PC-3 (cell line): ENCODE results near the gene MAP1S. TPM values are rescaled to one million over a fixed set of nuclear protein-coding genes. Genes with fewer than 3 reads are reported as not detected.

Source experiments
- ATAC-seq: fragments of 200-7000 bp; cut with Tn5 transposase; 2 replicates; pipeline ENCODE4 v1.9.1; 2020; ENCODE audit warnings: mild to moderate bottlenecking, moderate library complexity
- BruUV-seq: library from RNA; stranded (reverse); fragments of 400-500 nt; replicated peaks from 2 replicates; lab custom pipeline; 2021; lab: Mats Ljungman, UMichigan
- CTCF ChIA-PET: fragments of 300-600 bp; sonication (Branson Sonifier 250); formaldehyde crosslinking; loops from one replicate; lab custom pipeline; 2022; ENCODE audit warnings: antibody characterized with exemption; lab: Charles Lee
- POLR2A ChIA-PET: fragments of 300-600 bp; sonication (Branson Sonifier 250); formaldehyde crosslinking; loops from one replicate; lab custom pipeline; 2022; ENCODE audit warnings: antibody characterized with exemption; ENCODE audit not compliant: unreplicated experiment; lab: Charles Lee
- DNase-seq: peaks from one replicate; pipeline ENCODE4 v3.0.0-alpha.2; 2015
- H2AFZ ChIP-seq: fragments of 300-600 bp; sonication (generic); 2 replicates; pipeline ENCODE4 v1.6.0; 2016; ENCODE audit warnings: antibody characterized with exemption, low read length
- H3F3A ChIP-seq: fragments of 300-600 bp; sonication (generic); one replicate; pipeline ENCODE4 v1.6.0; 2017; ENCODE audit warnings: antibody characterized with exemption, low read length, control low read depth, mild to moderate bottlenecking; ENCODE audit not compliant: unreplicated experiment
- H3K27ac ChIP-seq: fragments of 300-600 bp; sonication (generic); 2 replicates; pipeline ENCODE4 v1.5.1; 2016; ENCODE audit warnings: mild to moderate bottlenecking, low read length
- H3K27me3 ChIP-seq: fragments of 300-600 bp; sonication (generic); 2 replicates; pipeline ENCODE4 v1.6.1; 2016; ENCODE audit warnings: low read length, mixed read lengths
- H3K36me3 ChIP-seq: fragments of 300-600 bp; sonication (generic); 2 replicates; pipeline ENCODE4 v1.6.1; 2016; ENCODE audit warnings: low read depth, mixed run types, low read length, mixed read lengths
- H3K4me1 ChIP-seq: fragments of 300-600 bp; sonication (generic); 2 replicates; pipeline ENCODE4 v1.5.1; 2016; ENCODE audit warnings: low read length; ENCODE audit not compliant: insufficient read depth
- H3K4me2 ChIP-seq: fragments of 300-600 bp; sonication (generic); 2 replicates; pipeline ENCODE4 v1.6.0; 2016; ENCODE audit warnings: low read length
- H3K4me3 ChIP-seq: fragments of 300-600 bp; sonication (generic); 2 replicates; pipeline ENCODE4 v1.5.1; 2016; ENCODE audit warnings: mild to moderate bottlenecking, low read length, mixed read lengths
- H3K79me2 ChIP-seq: fragments of 300-600 bp; sonication (generic); 2 replicates; pipeline ENCODE4 v1.6.1; 2017; ENCODE audit warnings: low read length, mixed read lengths
- H3K9ac ChIP-seq: fragments of 300-600 bp; sonication (generic); 2 replicates; pipeline ENCODE4 v1.6.0; 2016; ENCODE audit warnings: mild to moderate bottlenecking, low read length
- H3K9me2 ChIP-seq: fragments of 300-600 bp; sonication (generic); replicated peaks from 2 replicates; pipeline ENCODE4 v1.6.1; 2016; ENCODE audit warnings: mixed run types, low read length, mixed read lengths
- H3K9me3 ChIP-seq: fragments of 300-600 bp; sonication (generic); 2 replicates; pipeline ENCODE4 v1.6.1; 2016; ENCODE audit warnings: low read length, mixed read lengths
- H4K20me1 ChIP-seq: fragments of 300-600 bp; sonication (generic); 2 replicates; pipeline ENCODE4 v1.6.1; 2016; ENCODE audit warnings: low read length, mixed read lengths
- EZH2 ChIP-seq: fragments of 300-600 bp; sonication (generic); IDR thresholded peaks from one replicate; pipeline ENCODE4 v1.6.1; 2017; ENCODE audit warnings: antibody characterized with exemption, mild to moderate bottlenecking, low read length; ENCODE audit not compliant: unreplicated experiment
- EZH2phosphoT487 ChIP-seq: fragments of 300-600 bp; sonication (generic); IDR thresholded peaks from 2 replicates; pipeline ENCODE4 v1.6.1; 2018; ENCODE audit warnings: mild to moderate bottlenecking, antibody characterized with exemption, low read length, borderline replicate concordance
- intact Hi-C: fragments of 100-400 bp; cut with micrococcal nuclease; formaldehyde crosslinking; loops from 2 replicates; pipeline ENCODE4 v1.9.0; 2023
- total RNA-seq: library from RNA; depleted of rRNA; stranded (reverse); fragments of >200 nt; gene quantifications from 2 replicates; pipeline ENCODE4 v1.2.3, GENCODE V29; 2014
- TF ChIP-seq, protein P1 (sequence below): fragments of 300-600 bp; sonication (generic); conservative IDR thresholded peaks from 2 replicates; pipeline ENCODE4 v1.5.1; 2017; ENCODE audit warnings: antibody characterized with exemption, low read depth, mild to moderate bottlenecking, low read length

The MAP1S gene
- total RNA-seq, 1 experiment from 2014 or later = 25.4 TPM

DNA sequence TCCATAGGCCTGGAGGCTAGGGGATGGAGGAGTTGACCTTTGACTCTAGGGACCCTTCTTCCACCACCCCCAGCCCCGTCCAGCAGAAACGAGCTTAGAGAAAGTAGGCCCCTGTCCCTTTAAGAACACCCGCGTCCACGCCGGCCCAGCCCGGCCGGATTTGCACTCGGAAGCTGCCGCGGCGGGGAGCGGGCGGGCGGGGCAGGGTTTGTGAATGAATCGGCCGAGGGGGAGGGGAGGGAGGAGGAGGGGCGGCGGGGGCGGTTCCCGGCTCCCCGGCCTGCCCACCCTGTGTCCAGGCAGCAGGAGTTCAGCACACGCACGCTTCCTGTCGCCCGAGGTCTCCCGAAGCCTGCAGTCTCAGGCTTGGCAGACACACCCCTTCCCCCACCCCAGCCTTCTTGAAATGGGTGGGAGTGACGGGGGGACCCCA lies 32.7 kb upstream of the MAP1S start:
- Histone ChIP-seq H3K4me3 (peak overlapping the region; percentile 62), H3F3A (no peaks in the 10 kb centered on the region), H4K20me1 (no peaks in the 10 kb centered on the region), H3K27ac (no peak overlapping the region), H3K9me2 (no peaks in the 10 kb centered on the region), H3K4me1 (peaks cover 14% of the 10 kb centered on the region), H3K9ac (no peak overlapping the region), H2AFZ (0 out of 2 replicates have a peak overlapping the region, but pooled peaks have one; percentile 53), H3K27me3 (peaks cover 25% of the 10 kb centered on the region), H3K36me3 (no peaks in the 10 kb centered on the region), H3K9me3 (no peaks in the 10 kb centered on the region), H3K79me2 (no peaks in the 10 kb centered on the region), H3K4me2 (peak overlapping the region; percentile 85)
- ATAC-seq = peak; percentile 57
- DNase-seq = peak; percentile 39
- ChIA-PET CTCF (no interaction called here), POLR2A (no interaction called here)
- TF ChIP-seq EZH2 = no peak
- TF ChIP-seq, protein P1, sequence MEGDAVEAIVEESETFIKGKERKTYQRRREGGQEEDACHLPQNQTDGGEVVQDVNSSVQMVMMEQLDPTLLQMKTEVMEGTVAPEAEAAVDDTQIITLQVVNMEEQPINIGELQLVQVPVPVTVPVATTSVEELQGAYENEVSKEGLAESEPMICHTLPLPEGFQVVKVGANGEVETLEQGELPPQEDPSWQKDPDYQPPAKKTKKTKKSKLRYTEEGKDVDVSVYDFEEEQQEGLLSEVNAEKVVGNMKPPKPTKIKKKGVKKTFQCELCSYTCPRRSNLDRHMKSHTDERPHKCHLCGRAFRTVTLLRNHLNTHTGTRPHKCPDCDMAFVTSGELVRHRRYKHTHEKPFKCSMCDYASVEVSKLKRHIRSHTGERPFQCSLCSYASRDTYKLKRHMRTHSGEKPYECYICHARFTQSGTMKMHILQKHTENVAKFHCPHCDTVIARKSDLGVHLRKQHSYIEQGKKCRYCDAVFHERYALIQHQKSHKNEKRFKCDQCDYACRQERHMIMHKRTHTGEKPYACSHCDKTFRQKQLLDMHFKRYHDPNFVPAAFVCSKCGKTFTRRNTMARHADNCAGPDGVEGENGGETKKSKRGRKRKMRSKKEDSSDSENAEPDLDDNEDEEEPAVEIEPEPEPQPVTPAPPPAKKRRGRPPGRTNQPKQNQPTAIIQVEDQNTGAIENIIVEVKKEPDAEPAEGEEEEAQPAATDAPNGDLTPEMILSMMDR = no peak
- no TSS peak for BruUV-seq
- intact Hi-C loops = no loop called here

DNA sequence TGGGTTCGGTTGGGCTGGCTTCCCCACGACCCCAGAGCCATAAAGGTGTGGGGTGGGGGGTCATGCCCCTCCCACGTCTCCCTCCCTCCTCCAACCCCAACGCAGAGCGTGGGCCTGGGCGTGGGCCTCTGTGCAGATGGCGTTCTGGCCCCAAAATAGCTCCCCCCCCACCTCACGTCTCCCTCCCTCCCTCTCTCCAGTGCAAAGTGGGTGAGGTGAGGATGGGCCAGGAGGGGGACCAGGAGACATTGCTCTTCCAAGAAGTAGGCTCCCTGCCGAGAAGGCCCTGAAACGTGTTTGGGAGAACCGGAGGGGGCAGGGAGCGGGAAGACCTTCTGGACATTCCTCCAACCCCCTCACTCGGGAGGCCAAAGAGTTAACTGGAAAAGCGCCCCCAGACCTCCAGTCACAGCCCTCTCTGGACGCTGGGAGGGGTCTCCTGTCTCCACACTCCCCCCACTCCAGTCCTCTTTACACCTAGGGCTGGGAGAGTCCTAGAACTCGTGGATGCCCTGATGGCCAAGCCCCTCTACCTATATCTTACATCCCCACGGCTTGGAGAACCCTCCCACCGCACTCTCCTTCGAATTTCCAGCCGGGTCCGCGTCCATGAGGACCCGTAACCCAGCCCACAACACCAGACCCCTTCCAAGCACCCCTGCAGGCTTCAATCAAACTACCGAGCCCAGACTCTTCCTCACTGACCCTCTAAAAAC lies 32.0 kb upstream of the MAP1S start:
- Histone ChIP-seq H2AFZ (no peak overlapping the region), H3F3A (no peaks in the 10 kb centered on the region), H4K20me1 (no peaks in the 10 kb centered on the region), H3K27ac (no peak overlapping the region), H3K4me3 (peak overlapping the region; percentile 62; the same call in 1 of the 2 replicates), H3K79me2 (no peaks in the 10 kb centered on the region), H3K9ac (no peak overlapping the region), H3K4me1 (peaks cover 14% of the 10 kb centered on the region), H3K9me3 (no peaks in the 10 kb centered on the region), H3K36me3 (no peaks in the 10 kb centered on the region), H3K27me3 (peaks cover 25% of the 10 kb centered on the region), H3K4me2 (peak overlapping the region; percentile 85), H3K9me2 (no peaks in the 10 kb centered on the region)
- no peak for DNase-seq
- intact Hi-C loops = no loop called here
- CTCF ChIA-PET = interaction anchor here (0.8 kb wide), 1 partner anchor 16 kb away, joined by 3 read pairs; no protein-coding TSS in a partner anchor
- POLR2A ChIA-PET = no interaction called here
- TF ChIP-seq, protein P1 = no peak
- TF ChIP-seq EZH2 = no peak
- no peak for TF ChIP-seq EZH2phosphoT487
- 0 out of 2 replicates have a peak, but pooled peaks have one; percentile 10 for ATAC-seq
- BruUV-seq = no TSS peak
